Activated naive CD8-positive, alpha-beta T cell treated with anti-CD3 and anti-CD28 coated beads, Interleukin-2, amount 10 ng/mL, durations not matched to agents 7 days and 5 days (primary cell): ENCODE measurements around the gene NELFA. TPM values are rescaled to one million over a fixed set of nuclear protein-coding genes. Genes with fewer than 3 reads are reported as not detected.
A peak's percentile ranks its signal among the peaks of the same experiment; 100 is the strongest.

Experiments
- ATAC-seq: fragments of 150-1000 bp; cut with Tn5 transposase; one replicate; pipeline ENCODE4 v1.10.0; 2021; ENCODE audit warnings: low read depth, moderate library complexity
- POLR2A ChIA-PET: fragments of 350-600 bp; sonication (Branson Sonifier 250); formaldehyde crosslinking; loops from one replicate; lab custom pipeline; 2021; ENCODE audit warnings: antibody characterized with exemption; lab: Charles Lee
- DNase-seq: peaks from one replicate; pipeline ENCODE4 v3.0.0; 2021
- H3K27ac Mint-ChIP-seq: one replicate; pipeline ENCODE4 v1.8.0; 2022; ENCODE audit warnings: mild to moderate bottlenecking, mixed read lengths
- H3K27me3 Mint-ChIP-seq: one replicate; pipeline ENCODE4 v1.8.0; 2022; ENCODE audit warnings: mild to moderate bottlenecking, moderate library complexity, mixed read lengths
- H3K36me3 Mint-ChIP-seq: one replicate; pipeline ENCODE4 v1.8.0; 2021; ENCODE audit warnings: mild to moderate bottlenecking, mixed read lengths
- H3K4me1 Mint-ChIP-seq: one replicate; pipeline ENCODE4 v1.8.0; 2021; ENCODE audit warnings: mixed read lengths
- H3K4me3 Mint-ChIP-seq: one replicate; pipeline ENCODE4 v1.8.0; 2022; ENCODE audit warnings: mild to moderate bottlenecking, moderate library complexity, mixed read lengths
- H3K9me3 Mint-ChIP-seq: one replicate; pipeline ENCODE4 v1.8.0; 2021; ENCODE audit warnings: mixed read lengths
- total RNA-seq, 2 experiments: library from RNA; stranded (reverse); gene quantifications; one replicate each; pipeline ENCODE4 v1.2.3, GENCODE V29; 2021

NELFA gene
- total RNA-seq, 2 experiments from 2014 or later: 41.9 to 43.9 TPM

DNA sequence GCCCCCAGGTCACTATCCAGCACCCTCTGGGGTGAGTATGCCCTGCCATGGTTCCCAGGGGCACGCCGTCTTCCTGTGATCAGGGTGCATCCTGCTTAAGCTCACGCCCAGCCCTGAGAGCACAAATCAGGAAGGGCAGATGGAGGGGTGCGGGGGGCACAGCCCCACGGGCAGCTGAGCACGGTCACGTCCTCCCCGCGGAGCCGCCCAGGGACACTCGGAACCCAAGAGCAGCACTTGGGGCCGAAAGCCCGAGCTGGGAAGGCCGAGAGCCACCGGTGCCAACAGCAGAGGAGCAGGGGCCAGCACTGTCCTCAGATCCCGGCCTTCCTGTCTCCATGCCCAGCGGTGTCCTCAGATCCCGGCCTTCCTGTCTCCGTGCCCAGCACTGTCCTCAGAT is 21.5 kb downstream of the NELFA start:
- Mint-ChIP-seq H3K27ac (no peak overlapping the region), H3K4me1 (no peaks in the 10 kb centered on the region), H3K27me3 (no peaks in the 10 kb centered on the region), H3K9me3 (no peaks in the 10 kb centered on the region), H3K36me3 (peaks cover 3% of the 10 kb centered on the region), H3K4me3 (no peak overlapping the region)
- DNase-seq: no peak
- POLR2A ChIA-PET: no interaction called here
- ATAC-seq: no peak

DNA sequence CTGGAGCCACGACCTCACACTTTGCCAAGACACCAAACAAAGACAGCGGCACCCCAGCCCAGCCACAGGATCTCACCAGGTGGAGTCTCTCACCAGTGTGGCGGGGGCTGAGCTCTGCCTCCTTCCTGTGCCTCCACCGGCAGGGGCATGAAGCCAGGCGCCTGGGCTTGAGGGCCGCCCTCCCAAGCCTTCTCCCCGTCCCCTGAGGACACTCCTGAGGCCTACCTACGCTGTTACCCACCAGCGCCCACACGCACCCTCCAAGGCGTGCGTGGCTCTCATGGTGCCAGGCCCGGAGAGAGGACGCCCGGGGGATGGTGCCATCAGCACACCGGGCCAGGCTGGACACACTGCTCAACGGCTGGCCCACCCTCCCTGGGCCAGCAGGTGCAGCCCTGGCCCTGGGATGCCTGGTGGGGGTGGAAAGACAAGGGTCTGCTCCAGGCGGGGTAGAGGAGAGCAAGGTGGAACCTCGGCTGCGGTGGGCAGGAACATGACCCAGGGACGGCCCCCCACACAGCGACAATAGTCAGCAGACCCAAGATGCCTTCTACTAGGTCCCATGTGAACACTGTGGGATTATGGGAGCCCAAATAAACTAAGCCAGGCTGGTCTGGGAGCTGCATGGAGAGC is 22.1 kb downstream of the NELFA start:
- Mint-ChIP-seq H3K36me3 (peaks cover 4% of the 10 kb centered on the region), H3K4me3 (no peak overlapping the region)

DNA sequence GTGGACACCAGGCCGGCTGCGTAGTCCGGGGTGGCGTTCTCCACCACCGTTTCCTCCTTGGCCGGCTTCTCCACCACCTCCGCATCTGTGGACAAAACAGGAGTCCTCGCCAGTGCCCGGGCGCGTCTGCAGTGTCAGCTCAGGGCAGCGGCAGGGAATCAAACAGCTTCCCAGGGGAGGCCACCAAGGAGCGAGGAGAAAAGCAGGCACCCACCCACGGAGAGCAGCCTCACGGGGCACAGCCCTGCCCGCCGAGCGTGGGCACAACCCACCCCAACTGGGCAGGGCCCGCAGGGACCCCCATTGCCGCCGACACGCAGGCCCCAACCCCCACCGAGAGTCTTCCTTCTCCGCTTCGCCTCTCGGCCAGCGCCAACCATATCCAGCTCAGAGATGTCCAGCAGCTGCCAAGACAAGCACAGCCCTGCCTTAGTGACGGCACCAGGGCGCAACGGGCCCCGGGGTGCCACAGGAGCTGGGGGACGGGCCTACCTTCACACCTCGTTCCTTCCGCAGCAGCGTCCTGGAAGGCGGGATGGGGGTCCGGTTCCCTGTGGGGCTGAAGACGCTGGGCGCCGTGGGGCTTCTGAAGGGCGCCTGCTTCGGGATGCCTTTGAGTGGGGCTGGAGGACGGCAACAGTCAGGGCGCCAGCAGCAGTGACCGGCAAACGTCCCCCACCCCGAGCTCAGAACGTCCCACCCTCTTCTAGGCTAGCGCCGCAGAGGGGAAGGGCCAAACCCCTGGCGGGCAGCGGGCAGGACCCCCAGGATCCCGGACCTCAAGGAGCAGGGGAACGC is 22.8 kb downstream of the NELFA start:
- POLR2A ChIA-PET: no interaction called here
- Mint-ChIP-seq H3K27me3 (no peaks in the 10 kb centered on the region), H3K27ac (no peak overlapping the region), H3K9me3 (no peaks in the 10 kb centered on the region), H3K4me1 (no peaks in the 10 kb centered on the region), H3K4me3 (no peak overlapping the region), H3K36me3 (peaks cover 10% of the 10 kb centered on the region)
- DNase-seq: no peak
- ATAC-seq: no peak

More for the DNA sequence above, 22.1 kb downstream of the NELFA start:
- no peaks in the 10 kb centered on the region for H3K4me1 Mint-ChIP-seq
- no peaks in the 10 kb centered on the region for H3K9me3 Mint-ChIP-seq
- POLR2A ChIA-PET: no interaction called here
- H3K27ac Mint-ChIP-seq: no peak overlapping the region
- no peaks in the 10 kb centered on the region for H3K27me3 Mint-ChIP-seq
- DNase-seq: no peak
- no peak for ATAC-seq

DNA sequence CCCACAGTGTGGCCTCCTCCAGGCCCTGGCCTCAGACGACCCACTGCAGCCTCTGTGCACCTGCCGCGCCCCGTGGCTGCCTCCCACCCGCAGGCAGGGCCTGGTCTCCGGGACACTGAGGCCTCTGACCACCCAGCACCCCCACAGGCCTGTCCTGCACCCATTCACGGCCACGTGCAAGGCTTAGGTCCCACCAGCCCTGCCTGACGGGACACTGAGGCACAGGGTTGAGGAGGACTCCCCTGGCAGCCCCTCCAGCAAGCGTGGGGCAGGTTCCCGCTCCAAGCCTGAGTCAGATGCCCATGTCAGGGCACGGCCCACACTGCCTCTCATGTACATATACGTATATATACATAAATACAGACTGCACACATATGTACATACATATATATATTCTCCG is 23.5 kb downstream of the NELFA start:
- peak; percentile 5 for ATAC-seq
- no peaks in the 10 kb centered on the region for H3K9me3 Mint-ChIP-seq
- no peak overlapping the region for H3K27ac Mint-ChIP-seq
- POLR2A ChIA-PET: interaction anchor here (1.5 kb wide), 1 partner anchor 24 kb away, joined by 3 read pairs; no protein-coding TSS in a partner anchor
- no peak overlapping the region for H3K4me3 Mint-ChIP-seq
- H3K4me1 Mint-ChIP-seq: peaks cover 2% of the 10 kb centered on the region
- DNase-seq: no peak
- H3K27me3 Mint-ChIP-seq: no peaks in the 10 kb centered on the region
- H3K36me3 Mint-ChIP-seq: peaks cover 12% of the 10 kb centered on the region

DNA sequence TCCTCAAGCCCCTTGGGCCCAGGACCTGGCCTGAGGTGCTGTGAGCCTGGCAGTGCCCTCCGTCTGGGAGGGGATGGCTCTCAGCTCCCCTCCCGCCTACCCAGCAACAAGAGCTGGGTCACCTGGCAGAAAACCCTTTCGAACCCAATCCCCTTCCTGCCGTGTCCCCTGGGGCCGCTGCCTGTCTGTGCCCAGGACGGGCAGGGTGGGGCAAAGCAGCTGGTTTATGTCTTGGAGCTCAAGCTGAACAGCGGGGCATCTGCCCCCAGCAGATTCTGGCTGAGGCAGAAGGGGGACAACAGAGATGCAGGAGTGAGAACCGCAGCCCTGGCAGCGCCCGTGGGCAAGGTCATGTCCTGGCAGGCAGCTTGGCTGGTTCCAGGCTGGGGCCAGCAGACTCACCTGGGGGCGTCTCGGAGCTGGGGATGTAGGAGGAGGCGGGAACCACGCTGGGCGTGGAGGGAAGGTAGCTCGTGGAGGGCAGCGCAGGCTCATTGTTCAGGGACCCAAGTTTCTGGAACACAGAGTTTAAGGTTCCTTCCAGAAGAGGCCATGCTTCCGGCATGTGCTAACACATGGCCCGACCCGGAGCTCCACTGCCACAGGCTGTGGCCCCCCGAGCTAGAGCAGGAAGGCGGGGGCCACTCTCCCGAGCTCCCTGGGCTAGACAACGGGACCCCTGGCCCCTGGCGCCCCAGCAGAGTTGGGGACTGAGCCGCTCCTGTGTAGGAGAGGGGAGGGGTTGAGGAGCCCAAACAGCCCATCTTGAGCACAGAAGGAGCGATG is 24.2 kb downstream of the NELFA start:
- H3K27ac Mint-ChIP-seq: peak overlapping the region; percentile 28
- DNase-seq (no peak), ATAC-seq (no peak)
- POLR2A ChIA-PET: interaction anchor here (1.5 kb wide), 1 partner anchor 25 kb away, joined by 3 read pairs; no protein-coding TSS in a partner anchor
- H3K27me3 Mint-ChIP-seq: no peaks in the 10 kb centered on the region
- no peaks in the 10 kb centered on the region for H3K9me3 Mint-ChIP-seq
- peaks cover 2% of the 10 kb centered on the region for H3K4me1 Mint-ChIP-seq
- no peak overlapping the region for H3K4me3 Mint-ChIP-seq
- H3K36me3 Mint-ChIP-seq: peaks cover 12% of the 10 kb centered on the region

DNA sequence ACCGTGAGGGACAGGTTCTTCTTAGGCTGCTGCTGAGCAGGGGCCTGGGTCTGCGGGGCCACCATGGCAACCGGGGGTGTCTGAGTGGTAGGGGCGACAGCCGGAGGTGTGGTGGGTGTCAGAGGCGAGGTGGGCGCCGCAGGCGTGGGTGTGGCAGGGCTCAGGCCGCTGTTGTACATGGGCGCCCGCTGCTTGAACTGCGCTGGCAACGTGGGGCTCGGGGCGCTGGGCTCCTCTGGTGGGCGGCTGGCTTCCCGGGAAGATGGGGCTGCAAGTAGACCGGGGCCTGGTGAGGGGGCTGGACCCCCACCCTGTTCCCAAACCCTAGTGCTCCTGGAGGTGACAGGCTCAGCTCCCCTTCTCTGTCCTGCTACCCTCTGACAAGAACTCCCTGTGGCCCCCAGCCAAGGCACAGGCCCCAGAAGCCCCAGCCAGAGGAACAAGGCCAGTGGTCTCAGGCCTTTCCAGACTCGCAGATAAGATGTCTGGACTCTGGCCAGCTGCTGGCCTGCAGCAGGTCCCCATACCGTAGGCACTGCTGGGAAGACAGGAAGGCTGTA is 24.8 kb downstream of the NELFA start:
- Mint-ChIP-seq H3K4me1 (peaks cover 2% of the 10 kb centered on the region), H3K36me3 (peaks cover 12% of the 10 kb centered on the region), H3K4me3 (no peak overlapping the region), H3K9me3 (no peaks in the 10 kb centered on the region), H3K27me3 (no peaks in the 10 kb centered on the region), H3K27ac (no peak overlapping the region)
- no peak for DNase-seq
- no peak for ATAC-seq
- POLR2A ChIA-PET: interaction anchor here (1.5 kb wide), 1 partner anchor 26 kb away, joined by 3 read pairs; no protein-coding TSS in a partner anchor

DNA sequence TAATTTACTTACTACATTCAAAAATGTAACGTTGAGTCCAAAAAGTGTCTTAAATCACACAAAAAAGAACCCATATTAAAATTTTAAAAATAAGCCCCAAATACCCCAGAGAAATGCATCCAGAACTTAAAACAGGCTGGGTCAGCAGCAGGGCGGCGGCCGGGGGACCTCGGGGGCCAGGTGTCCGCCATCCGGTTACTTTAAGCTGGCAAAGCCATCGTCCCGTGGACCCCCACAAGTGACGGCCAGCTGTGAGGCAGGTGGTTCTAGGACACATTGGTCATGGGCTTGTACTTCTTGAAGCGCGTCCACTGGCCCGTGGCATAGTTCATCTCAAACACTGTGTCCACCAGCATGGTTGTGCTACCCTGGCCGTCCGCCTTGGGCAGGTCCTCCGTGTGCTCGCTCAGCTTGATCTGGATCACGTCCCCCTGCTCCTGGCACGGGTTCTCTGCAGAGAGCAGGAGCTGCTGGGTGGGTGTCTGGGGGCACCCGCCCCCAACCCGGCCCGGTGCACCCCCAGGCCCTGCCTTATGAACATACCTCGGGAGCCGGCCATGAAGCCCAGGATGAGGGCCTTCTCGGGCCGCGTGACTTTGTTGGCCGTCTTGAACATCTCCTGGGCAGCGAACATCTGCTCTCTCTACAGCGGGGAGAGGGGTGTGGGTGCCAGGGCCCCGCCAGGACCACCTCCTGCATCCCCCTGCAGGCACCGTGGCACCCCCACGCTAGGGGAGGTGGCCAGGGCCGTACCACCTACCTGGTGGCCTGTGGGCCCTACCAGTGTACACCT is 25.5 kb downstream of the NELFA start:
- Mint-ChIP-seq H3K27me3 (no peaks in the 10 kb centered on the region), H3K4me1 (peaks cover 2% of the 10 kb centered on the region), H3K9me3 (no peaks in the 10 kb centered on the region), H3K27ac (no peak overlapping the region), H3K36me3 (peaks cover 14% of the 10 kb centered on the region), H3K4me3 (no peak overlapping the region)
- no peak for ATAC-seq
- no peak for DNase-seq
- POLR2A ChIA-PET: no interaction called here

DNA sequence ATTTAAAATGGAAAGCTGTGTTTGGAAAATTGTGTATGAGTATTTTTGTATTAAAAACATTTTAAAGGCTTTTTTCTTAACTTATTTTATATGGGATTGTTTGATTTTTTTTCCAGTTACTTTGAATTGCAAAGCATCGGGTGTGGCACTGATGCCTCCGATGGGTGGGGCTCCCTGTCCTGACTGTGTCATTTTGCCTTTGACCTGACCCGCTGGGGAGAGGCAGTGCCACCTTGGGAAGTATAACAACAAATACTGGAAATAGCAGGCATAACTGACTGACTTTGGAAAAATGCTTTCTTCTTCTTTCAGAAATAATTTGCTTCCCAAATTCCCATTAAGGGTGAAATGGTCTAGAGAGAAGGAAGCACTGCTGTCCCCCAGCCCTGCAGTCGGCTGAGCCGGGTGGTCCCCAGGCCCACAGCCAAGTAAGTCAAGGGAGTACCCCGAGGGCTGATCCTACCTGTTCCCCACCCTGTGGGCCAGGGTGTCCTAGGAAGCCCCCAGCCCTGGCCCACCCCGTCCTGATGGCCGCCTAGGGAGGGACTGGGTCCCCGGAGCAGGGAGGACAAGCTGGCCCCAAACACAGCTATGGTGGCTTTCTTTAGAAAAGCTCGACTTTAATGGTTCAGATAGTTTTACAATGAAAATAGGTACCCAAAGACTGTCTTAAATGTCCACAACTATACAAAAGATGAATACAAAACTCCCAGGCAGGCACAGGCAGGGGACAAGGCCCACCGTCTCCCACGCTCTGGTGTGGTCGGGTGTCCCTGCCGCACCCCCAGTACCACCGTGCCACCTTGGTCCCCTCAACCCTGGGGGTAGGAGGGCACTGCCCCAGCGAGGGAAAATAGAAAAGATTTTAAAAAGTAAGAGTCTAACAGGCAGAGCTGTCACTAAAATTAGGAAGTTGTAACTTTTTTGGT is 26.4 kb downstream of the NELFA start:
- DNase-seq: no peak

DNA sequence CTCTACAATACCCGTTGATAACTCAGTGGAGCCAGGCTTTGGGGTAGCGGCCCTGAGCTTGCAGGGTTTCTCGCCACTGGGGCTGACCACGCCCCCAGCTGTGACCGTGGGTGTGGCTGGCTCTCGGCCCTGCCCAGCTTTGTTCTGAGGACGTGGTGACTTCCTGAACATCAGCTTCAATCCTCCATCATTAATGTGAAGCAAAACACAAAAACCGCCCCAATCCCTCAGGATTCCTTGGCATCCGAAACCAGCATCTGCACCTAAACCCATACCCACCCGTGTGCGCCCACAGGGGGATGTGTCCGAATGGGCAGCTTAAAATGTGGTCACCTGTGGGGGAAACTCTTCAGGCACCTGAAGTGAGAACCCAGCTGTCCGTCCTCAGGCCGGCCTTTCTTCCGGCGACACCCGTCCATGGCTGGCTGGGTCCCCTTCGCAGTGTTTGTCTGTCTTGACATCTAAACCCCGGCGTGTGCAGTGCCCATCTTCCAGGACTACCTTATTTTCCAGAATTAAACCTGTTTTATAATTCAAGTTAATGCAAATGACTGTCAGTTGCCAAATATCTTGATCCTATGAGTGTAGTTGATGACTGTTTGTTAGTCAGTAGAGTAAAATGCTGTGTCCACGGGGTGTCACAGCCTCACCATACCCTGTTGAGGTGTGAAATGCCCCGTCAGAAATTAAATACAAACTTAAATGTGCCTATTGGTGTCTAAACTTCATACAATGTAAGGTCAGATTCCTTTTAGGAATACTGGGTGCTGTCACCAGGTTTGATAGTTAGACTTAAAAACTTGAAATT is 27.3 kb downstream of the NELFA start:
- H3K9me3 Mint-ChIP-seq: no peaks in the 10 kb centered on the region
- ATAC-seq (no peak), DNase-seq (no peak)
- H3K36me3 Mint-ChIP-seq: peaks cover 14% of the 10 kb centered on the region
- no peak overlapping the region for H3K4me3 Mint-ChIP-seq
- peaks cover 2% of the 10 kb centered on the region for H3K4me1 Mint-ChIP-seq
- H3K27ac Mint-ChIP-seq: peak overlapping the region; percentile 48
- POLR2A ChIA-PET: no interaction called here
- H3K27me3 Mint-ChIP-seq: no peaks in the 10 kb centered on the region

More for the DNA sequence above, 26.4 kb downstream of the NELFA start:
- H3K9me3 Mint-ChIP-seq: no peaks in the 10 kb centered on the region
- peaks cover 2% of the 10 kb centered on the region for H3K4me1 Mint-ChIP-seq
- ATAC-seq: no peak
- H3K27ac Mint-ChIP-seq: peak overlapping the region; percentile 45
- no peaks in the 10 kb centered on the region for H3K27me3 Mint-ChIP-seq
- peaks cover 14% of the 10 kb centered on the region for H3K36me3 Mint-ChIP-seq
- POLR2A ChIA-PET: no interaction called here
- H3K4me3 Mint-ChIP-seq: no peak overlapping the region

DNA sequence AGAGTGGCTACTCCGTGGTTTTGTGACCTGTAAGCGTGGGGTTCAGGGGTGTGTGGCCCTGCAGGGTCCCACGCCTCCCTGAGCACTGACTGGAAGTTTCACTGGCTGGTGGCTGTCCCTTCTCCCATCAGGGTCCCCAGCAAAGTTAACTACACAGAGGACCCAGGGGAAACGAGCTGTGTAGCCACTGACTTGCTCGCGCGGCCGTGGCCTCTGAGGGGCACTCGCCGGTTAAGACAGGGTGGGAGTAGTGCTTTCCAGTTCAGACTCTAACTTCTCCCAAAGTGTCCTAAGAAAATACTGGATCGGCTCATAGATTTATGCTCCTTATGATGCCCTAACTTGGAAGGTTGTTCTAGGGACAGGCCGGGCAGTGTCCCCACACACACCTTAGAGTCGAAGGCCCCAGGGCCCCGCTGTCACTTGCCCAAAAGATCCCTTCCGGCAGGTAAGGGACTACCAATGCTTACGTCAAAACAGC is 28.2 kb downstream of the NELFA start:
- no peak for ATAC-seq
- Mint-ChIP-seq H3K27ac (peak overlapping the region; percentile 16), H3K36me3 (peaks cover 19% of the 10 kb centered on the region), H3K9me3 (no peaks in the 10 kb centered on the region), H3K4me1 (peaks cover 2% of the 10 kb centered on the region), H3K27me3 (no peaks in the 10 kb centered on the region), H3K4me3 (no peak overlapping the region)
- POLR2A ChIA-PET: no interaction called here
- no peak for DNase-seq
